NCI-H187 (cell line): ENCODE measurements around the gene ABCF2.

Source experiments
- DNase-seq, 2 experiments: peaks; one replicate each; lab custom pipeline; 2025; lab: John Stamatoyannopoulos, UW

Gene ABCF2

GRCh38 chr7:151252961-151253711 is 26.1 kb upstream of the ABCF2 start:
- DNase-seq = no peak

- no peak for DNase-seq
Measured at GRCh38 chr7:151252561-151252835, 25.5 kb upstream of the ABCF2 start.

GRCh38 chr7:151251689-151252560 is 24.9 kb upstream of the ABCF2 start:
- peak; percentile 52 to 81 for DNase-seq

- DNase-seq = no peak
Measured at GRCh38 chr7:151251328-151251688, 24.3 kb upstream of the ABCF2 start.

- no peak for DNase-seq
Measured at GRCh38 chr7:151250181-151251132, 23.5 kb upstream of the ABCF2 start.

GRCh38 chr7:151249732-151250072 is 22.7 kb upstream of the ABCF2 start:
- DNase-seq = no peak

- DNase-seq = peak in 1 of 2 experiments; percentile 17
Measured at GRCh38 chr7:151249034-151249731, 22.2 kb upstream of the ABCF2 start.

- peak in 1 of 2 experiments; percentile 33 for DNase-seq
Measured at GRCh38 chr7:151248346-151249033, 21.5 kb upstream of the ABCF2 start, which contains the start of gene SMARCD3. SMARCD3 (minus strand) TSS chr7:151248694; CDS start chr7:151248562, 132 bp downstream.

GRCh38 chr7:151247611-151248345 is 20.8 kb upstream of the ABCF2 start:
- no peak for DNase-seq

GRCh38 chr7:151246851-151247580 is 20.0 kb upstream of the ABCF2 start:
- no peak for DNase-seq

- DNase-seq = no peak
Measured at GRCh38 chr7:151246102-151246850, 19.3 kb upstream of the ABCF2 start.

GRCh38 chr7:151245360-151246101 is 18.5 kb upstream of the ABCF2 start:
- DNase-seq = no peak

- DNase-seq = no peak
Measured at GRCh38 chr7:151244841-151245346, 17.9 kb upstream of the ABCF2 start.

GRCh38 chr7:151244196-151244840 is 17.3 kb upstream of the ABCF2 start:
- DNase-seq = peak; percentile 19 to 23

GRCh38 chr7:151243408-151244195 is 16.6 kb upstream of the ABCF2 start:
- DNase-seq = no peak

GRCh38 chr7:151243045-151243349 is 16.0 kb upstream of the ABCF2 start:
- DNase-seq = no peak
